ENCODE results near the gene EXOC8.

EXOC8 gene

GRCh38 chr1:231313661-231314060 is 24.0 kb downstream of the EXOC8 start:
- no peak for DNase-seq

- no peak for DNase-seq
Measured at GRCh38 chr1:231312432-231312788, 25.2 kb downstream of the EXOC8 start.

GRCh38 chr1:231311720-231312431 is 25.8 kb downstream of the EXOC8 start:
- DNase-seq = no peak

- DNase-seq = no peak
Measured at GRCh38 chr1:231310391-231310934, 27.2 kb downstream of the EXOC8 start.

- no peak for DNase-seq
Measured at GRCh38 chr1:231301990-231302389, 35.7 kb downstream of the EXOC8 start.

GRCh38 chr1:231295938-231296337 is 41.7 kb downstream of the EXOC8 start:
- DNase-seq = no peak

- DNase-seq = no peak
Measured at GRCh38 chr1:231286603-231287002, 51.0 kb downstream of the EXOC8 start.

GRCh38 chr1:231284441-231284840 is 53.2 kb downstream of the EXOC8 start:
- DNase-seq = no peak

Data from CD4-positive, alpha-beta T cell treated with Interferon gamma for 1 hour (primary cell).